HEK293 (cell line): Measurements from ENCODE around the gene DNAJC30.

Source experiments
- CTCF ChIP-seq: fragments of 450-650 bp; formaldehyde crosslinking; IDR thresholded peaks from 2 replicates; pipeline ENCODE4 v1.5.1; 2016; ENCODE audit warnings: missing biosample characterization, missing genetic modification characterization
- REST ChIP-seq: fragments of 450-650 bp; formaldehyde crosslinking; IDR thresholded peaks from 2 replicates; pipeline ENCODE4 v1.5.1; 2016; ENCODE audit warnings: missing biosample characterization, missing genetic modification characterization
- SETDB1 ChIP-seq: IDR thresholded peaks from one replicate; pipeline ENCODE4 v1.6.1; 2017; ENCODE audit warnings: mild to moderate bottlenecking, low read length, moderate library complexity, mixed read lengths; ENCODE audit not compliant: insufficient read length
- ZBTB17 ChIP-seq: fragments of 450-650 bp; formaldehyde crosslinking; IDR thresholded peaks from 2 replicates; pipeline ENCODE4 v1.5.1; 2016; ENCODE audit warnings: missing biosample characterization, missing genetic modification characterization
- ZBTB49 ChIP-seq: fragments of 450-650 bp; formaldehyde crosslinking; IDR thresholded peaks from 2 replicates; pipeline ENCODE4 v1.5.1; 2016; ENCODE audit warnings: missing biosample characterization, missing genetic modification characterization, low read depth
- ZFHX2 ChIP-seq: fragments of 450-650 bp; formaldehyde crosslinking; conservative IDR thresholded peaks from 2 replicates; pipeline ENCODE4 v1.5.1; 2016; ENCODE audit warnings: missing biosample characterization, missing genetic modification characterization
- ZFP3 ChIP-seq: fragments of 450-650 bp; formaldehyde crosslinking; IDR thresholded peaks from 2 replicates; pipeline ENCODE4 v1.5.1; 2016; ENCODE audit warnings: low read depth, missing biosample characterization, missing genetic modification characterization
- ZFP41 ChIP-seq: fragments of 450-650 bp; formaldehyde crosslinking; IDR thresholded peaks from 2 replicates; pipeline ENCODE4 v1.5.1; 2016; ENCODE audit warnings: missing biosample characterization, missing genetic modification characterization, borderline replicate concordance
- ZNF112 ChIP-seq: fragments of 450-650 bp; formaldehyde crosslinking; IDR thresholded peaks from 2 replicates; pipeline ENCODE4 v1.5.0; 2017; ENCODE audit warnings: missing biosample characterization, missing genetic modification characterization
- ZNF138 ChIP-seq: fragments of 450-650 bp; formaldehyde crosslinking; IDR thresholded peaks from 2 replicates; pipeline ENCODE4 v1.5.1; 2016; ENCODE audit warnings: missing biosample characterization, missing genetic modification characterization, borderline replicate concordance
- ZNF274 ChIP-seq, 2 experiments: fragments of 200-500 bp in 1 of 2; fragments of 450-650 bp in 1 of 2; sonication (Bioruptor generic) in 1 of 2; formaldehyde crosslinking in 1 of 2; IDR thresholded peaks; 2 replicates each; pipeline versions ENCODE4 v1.5.1 to v1.6.1; 2014 to 2016; ENCODE audit warnings: borderline replicate concordance in 1 of 2, inconsistent platforms in 1 of 2, low read length in 1 of 2, missing biosample characterization in 1 of 2, missing genetic modification characterization in 1 of 2
- ZNF585B ChIP-seq: fragments of 450-650 bp; formaldehyde crosslinking; IDR thresholded peaks from 2 replicates; pipeline ENCODE4 v1.5.1; 2016; ENCODE audit warnings: missing biosample characterization, missing genetic modification characterization
- ZNF785 ChIP-seq: fragments of 450-650 bp; formaldehyde crosslinking; IDR thresholded peaks from 2 replicates; pipeline ENCODE4 v1.5.1; 2016; ENCODE audit warnings: missing biosample characterization, missing genetic modification characterization
- ZSCAN4 ChIP-seq: fragments of 450-650 bp; formaldehyde crosslinking; IDR thresholded peaks from 2 replicates; pipeline ENCODE4 v1.5.1; 2017; ENCODE audit warnings: missing biosample characterization, missing genetic modification characterization

GRCh38 chr7:73650524-73650923 lies 32.7 kb downstream of the DNAJC30 start:
- TF ChIP-seq CTCF (tag by site-specific recombination) = no peak
- no peak for TF ChIP-seq ZNF138 (tag by site-specific recombination)
- no peak for TF ChIP-seq ZFP41 (tag by site-specific recombination)
- no peak for TF ChIP-seq ZFHX2 (tag by site-specific recombination)
- TF ChIP-seq ZNF274 (IDR thresholded peaks at IDR 0.05; ENCODE audit: low read length) = no peak
- TF ChIP-seq ZNF274 (tag by site-specific recombination; IDR thresholded peaks at IDR 0.05; ENCODE audit: borderline replicate concordance) = no peak
- no peak for TF ChIP-seq ZNF112 (tag by site-specific recombination)
- TF ChIP-seq ZFP3 (tag by site-specific recombination) = no peak
- no peak for TF ChIP-seq SETDB1
- TF ChIP-seq ZBTB49 (tag by site-specific recombination) = no peak
- TF ChIP-seq ZSCAN4 = no peak
- TF ChIP-seq ZNF785 = no peak
- peak; percentile 80 for TF ChIP-seq REST (tag by site-specific recombination)
- TF ChIP-seq ZNF585B (tag by site-specific recombination) = no peak
- no peak for TF ChIP-seq ZBTB17 (tag by site-specific recombination)
